H1 (cell line): ENCODE results near the gene WDFY4. TPM values are rescaled to one million over a fixed set of nuclear protein-coding genes. Genes with fewer than 3 reads are reported as not detected.

Experiments
- JUN ChIP-seq: IDR thresholded peaks from 2 replicates; pipeline ENCODE4 v1.6.1; 2011; ENCODE audit warnings: low read depth, mild to moderate bottlenecking, improper control_type of control experiment, low read length
- KDM5A ChIP-seq: fragments of 200-600 bp; IDR thresholded peaks from 2 replicates; pipeline ENCODE4 v1.7.1; 2012; ENCODE audit warnings: mild to moderate bottlenecking, low read length, inconsistent platforms, mixed read lengths
- PHF8 ChIP-seq: fragments of 200-600 bp; sonication (generic); conservative IDR thresholded peaks from 2 replicates; pipeline ENCODE4 v1.7.1; 2012; ENCODE audit warnings: low read depth, mild to moderate bottlenecking, inconsistent platforms, low read length, moderate library complexity
- RAD21 ChIP-seq, 2 experiments: IDR thresholded peaks in 1 of 2; conservative IDR thresholded peaks in 1 of 2; 2 replicates each; pipeline ENCODE4 v1.6.1; 2011; ENCODE audit warnings: low read depth in 2 of 2, low read length in 2 of 2, improper control_type of control experiment in 1 of 2, inconsistent platforms in 1 of 2, mild to moderate bottlenecking in 1 of 2, moderate library complexity in 1 of 2
- SIX5 ChIP-seq: IDR thresholded peaks from 2 replicates; pipeline ENCODE4 v1.6.1; 2011; ENCODE audit warnings: mild to moderate bottlenecking, low read depth, low read length
- SP2 ChIP-seq: IDR thresholded peaks from 2 replicates; pipeline ENCODE4 v1.6.1; 2012; ENCODE audit warnings: mild to moderate bottlenecking, low read length, inconsistent platforms
- SRF ChIP-seq: IDR thresholded peaks from 2 replicates; pipeline ENCODE4 v1.6.1; 2011; ENCODE audit warnings: mild to moderate bottlenecking, low read depth, low read length, moderate library complexity
- TEAD4 ChIP-seq: IDR thresholded peaks from 2 replicates; pipeline ENCODE4 v1.6.1; 2012; ENCODE audit warnings: low read depth, low read length, inconsistent platforms, mixed read lengths
- polyA plus RNA-seq, 7 experiments: library from polyadenylated mRNA; depleted of rRNA in 3 of 7; stranded (reverse) in 5 of 7; unstranded in 2 of 7; fragments of >200 nt in 5 of 7; fragments of 200-250 nt in 2 of 7; gene quantifications; 1 replicate in 5 of 7; 2 replicates in 1 of 7; 4 replicates in 1 of 7; pipeline versions ENCODE4 v1.2.1 to v1.2.3, GENCODE V29; 2011 to 2013; ENCODE audit warnings: missing spikeins in 2 of 7, mixed read lengths in 2 of 7
- total RNA-seq: library from RNA; stranded (reverse); fragmentation: NEBNext Ultra II Directional; extraction: Animal tissue kit (Norgen Biotek cat#: 25700); gene quantifications from 2 replicates; pipeline ENCODE4 v1.2.1, GENCODE V29; 2021
- TF ChIP-seq, protein P1 (sequence below): fragments of 300-600 bp; sonication (generic); IDR thresholded peaks from 2 replicates; pipeline ENCODE4 v1.7.1; 2012; ENCODE audit warnings: low read length, moderate library complexity, mild to moderate bottlenecking, inconsistent platforms; ENCODE audit not compliant: insufficient replicate concordance
- TF ChIP-seq, protein P2 (sequence below): IDR thresholded peaks from 2 replicates; pipeline ENCODE4 v1.6.1; 2011; ENCODE audit warnings: low read depth, mild to moderate bottlenecking, low read length; ENCODE audit not compliant: insufficient read depth
- TF ChIP-seq, protein P3 (sequence below): IDR thresholded peaks from 2 replicates; pipeline ENCODE4 v1.6.1; 2012; ENCODE audit warnings: inconsistent platforms

The WDFY4 gene
- total and polyA plus RNA-seq, 2 of the 8 experiments (the other 6 are each of a cell fraction or from before 2014, with no cell fraction given): not detected

DNA sequence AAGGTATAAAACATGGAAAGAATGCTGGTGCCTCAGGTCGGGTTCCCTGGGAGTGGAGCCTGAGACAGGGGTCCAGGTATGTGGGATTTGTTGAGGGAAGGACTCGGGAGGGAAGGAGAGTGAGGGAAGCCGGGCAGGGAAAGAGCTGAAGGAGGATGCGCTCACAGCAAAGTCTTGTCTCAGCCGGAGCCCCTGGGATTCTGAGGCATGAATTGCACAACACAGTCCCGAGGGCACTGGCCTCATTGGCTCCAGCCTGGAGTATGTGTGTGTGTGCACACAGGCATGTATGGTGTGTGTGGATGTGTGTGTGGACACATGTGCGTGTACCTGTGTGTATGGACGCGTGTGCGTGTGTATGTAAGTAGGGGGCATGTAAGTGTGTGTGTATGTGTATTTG is 87.4 kb downstream of the WDFY4 start (continued):
- TF ChIP-seq, protein P1, sequence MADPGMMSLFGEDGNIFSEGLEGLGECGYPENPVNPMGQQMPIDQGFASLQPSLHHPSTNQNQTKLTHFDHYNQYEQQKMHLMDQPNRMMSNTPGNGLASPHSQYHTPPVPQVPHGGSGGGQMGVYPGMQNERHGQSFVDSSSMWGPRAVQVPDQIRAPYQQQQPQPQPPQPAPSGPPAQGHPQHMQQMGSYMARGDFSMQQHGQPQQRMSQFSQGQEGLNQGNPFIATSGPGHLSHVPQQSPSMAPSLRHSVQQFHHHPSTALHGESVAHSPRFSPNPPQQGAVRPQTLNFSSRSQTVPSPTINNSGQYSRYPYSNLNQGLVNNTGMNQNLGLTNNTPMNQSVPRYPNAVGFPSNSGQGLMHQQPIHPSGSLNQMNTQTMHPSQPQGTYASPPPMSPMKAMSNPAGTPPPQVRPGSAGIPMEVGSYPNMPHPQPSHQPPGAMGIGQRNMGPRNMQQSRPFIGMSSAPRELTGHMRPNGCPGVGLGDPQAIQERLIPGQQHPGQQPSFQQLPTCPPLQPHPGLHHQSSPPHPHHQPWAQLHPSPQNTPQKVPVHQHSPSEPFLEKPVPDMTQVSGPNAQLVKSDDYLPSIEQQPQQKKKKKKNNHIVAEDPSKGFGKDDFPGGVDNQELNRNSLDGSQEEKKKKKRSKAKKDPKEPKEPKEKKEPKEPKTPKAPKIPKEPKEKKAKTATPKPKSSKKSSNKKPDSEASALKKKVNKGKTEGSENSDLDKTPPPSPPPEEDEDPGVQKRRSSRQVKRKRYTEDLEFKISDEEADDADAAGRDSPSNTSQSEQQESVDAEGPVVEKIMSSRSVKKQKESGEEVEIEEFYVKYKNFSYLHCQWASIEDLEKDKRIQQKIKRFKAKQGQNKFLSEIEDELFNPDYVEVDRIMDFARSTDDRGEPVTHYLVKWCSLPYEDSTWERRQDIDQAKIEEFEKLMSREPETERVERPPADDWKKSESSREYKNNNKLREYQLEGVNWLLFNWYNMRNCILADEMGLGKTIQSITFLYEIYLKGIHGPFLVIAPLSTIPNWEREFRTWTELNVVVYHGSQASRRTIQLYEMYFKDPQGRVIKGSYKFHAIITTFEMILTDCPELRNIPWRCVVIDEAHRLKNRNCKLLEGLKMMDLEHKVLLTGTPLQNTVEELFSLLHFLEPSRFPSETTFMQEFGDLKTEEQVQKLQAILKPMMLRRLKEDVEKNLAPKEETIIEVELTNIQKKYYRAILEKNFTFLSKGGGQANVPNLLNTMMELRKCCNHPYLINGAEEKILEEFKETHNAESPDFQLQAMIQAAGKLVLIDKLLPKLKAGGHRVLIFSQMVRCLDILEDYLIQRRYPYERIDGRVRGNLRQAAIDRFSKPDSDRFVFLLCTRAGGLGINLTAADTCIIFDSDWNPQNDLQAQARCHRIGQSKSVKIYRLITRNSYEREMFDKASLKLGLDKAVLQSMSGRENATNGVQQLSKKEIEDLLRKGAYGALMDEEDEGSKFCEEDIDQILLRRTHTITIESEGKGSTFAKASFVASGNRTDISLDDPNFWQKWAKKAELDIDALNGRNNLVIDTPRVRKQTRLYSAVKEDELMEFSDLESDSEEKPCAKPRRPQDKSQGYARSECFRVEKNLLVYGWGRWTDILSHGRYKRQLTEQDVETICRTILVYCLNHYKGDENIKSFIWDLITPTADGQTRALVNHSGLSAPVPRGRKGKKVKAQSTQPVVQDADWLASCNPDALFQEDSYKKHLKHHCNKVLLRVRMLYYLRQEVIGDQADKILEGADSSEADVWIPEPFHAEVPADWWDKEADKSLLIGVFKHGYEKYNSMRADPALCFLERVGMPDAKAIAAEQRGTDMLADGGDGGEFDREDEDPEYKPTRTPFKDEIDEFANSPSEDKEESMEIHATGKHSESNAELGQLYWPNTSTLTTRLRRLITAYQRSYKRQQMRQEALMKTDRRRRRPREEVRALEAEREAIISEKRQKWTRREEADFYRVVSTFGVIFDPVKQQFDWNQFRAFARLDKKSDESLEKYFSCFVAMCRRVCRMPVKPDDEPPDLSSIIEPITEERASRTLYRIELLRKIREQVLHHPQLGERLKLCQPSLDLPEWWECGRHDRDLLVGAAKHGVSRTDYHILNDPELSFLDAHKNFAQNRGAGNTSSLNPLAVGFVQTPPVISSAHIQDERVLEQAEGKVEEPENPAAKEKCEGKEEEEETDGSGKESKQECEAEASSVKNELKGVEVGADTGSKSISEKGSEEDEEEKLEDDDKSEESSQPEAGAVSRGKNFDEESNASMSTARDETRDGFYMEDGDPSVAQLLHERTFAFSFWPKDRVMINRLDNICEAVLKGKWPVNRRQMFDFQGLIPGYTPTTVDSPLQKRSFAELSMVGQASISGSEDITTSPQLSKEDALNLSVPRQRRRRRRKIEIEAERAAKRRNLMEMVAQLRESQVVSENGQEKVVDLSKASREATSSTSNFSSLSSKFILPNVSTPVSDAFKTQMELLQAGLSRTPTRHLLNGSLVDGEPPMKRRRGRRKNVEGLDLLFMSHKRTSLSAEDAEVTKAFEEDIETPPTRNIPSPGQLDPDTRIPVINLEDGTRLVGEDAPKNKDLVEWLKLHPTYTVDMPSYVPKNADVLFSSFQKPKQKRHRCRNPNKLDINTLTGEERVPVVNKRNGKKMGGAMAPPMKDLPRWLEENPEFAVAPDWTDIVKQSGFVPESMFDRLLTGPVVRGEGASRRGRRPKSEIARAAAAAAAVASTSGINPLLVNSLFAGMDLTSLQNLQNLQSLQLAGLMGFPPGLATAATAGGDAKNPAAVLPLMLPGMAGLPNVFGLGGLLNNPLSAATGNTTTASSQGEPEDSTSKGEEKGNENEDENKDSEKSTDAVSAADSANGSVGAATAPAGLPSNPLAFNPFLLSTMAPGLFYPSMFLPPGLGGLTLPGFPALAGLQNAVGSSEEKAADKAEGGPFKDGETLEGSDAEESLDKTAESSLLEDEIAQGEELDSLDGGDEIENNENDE: no peak
- TF ChIP-seq, protein P2, sequence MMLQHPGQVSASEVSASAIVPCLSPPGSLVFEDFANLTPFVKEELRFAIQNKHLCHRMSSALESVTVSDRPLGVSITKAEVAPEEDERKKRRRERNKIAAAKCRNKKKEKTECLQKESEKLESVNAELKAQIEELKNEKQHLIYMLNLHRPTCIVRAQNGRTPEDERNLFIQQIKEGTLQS: no peak
- TF ChIP-seq SIX5 (no peak), KDM5A (no peak), JUN (no peak), SP2 (no peak), SRF (no peak), TEAD4 (no peak), PHF8 (no peak), RAD21 (IDR thresholded peaks at IDR 0.05 in 1 of 2, conservative IDR thresholded peaks at IDR 0.05 in 1 of 2; ENCODE audit: low read depth in 2 of 2, low read length in 2 of 2) (no peak)
- TF ChIP-seq, protein P3, sequence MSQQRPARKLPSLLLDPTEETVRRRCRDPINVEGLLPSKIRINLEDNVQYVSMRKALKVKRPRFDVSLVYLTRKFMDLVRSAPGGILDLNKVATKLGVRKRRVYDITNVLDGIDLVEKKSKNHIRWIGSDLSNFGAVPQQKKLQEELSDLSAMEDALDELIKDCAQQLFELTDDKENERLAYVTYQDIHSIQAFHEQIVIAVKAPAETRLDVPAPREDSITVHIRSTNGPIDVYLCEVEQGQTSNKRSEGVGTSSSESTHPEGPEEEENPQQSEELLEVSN: no peak
